K562 (cell line): Measurements from ENCODE around the gene MCL1. TPM values are rescaled to one million over a fixed set of nuclear protein-coding genes. Genes with fewer than 3 reads are reported as not detected.

ENCODE experiments used
- CTBP1 ChIP-seq: fragments of 450-650 bp; IDR thresholded peaks from 2 replicates; pipeline ENCODE4 v1.6.1; 2016; ENCODE audit warnings: borderline replicate concordance
- ZNF764 ChIP-seq: fragments of 250-450 bp; sonication (Bioruptor Pico); IDR thresholded peaks from 2 replicates; pipeline ENCODE4 v1.4.0; 2020; ENCODE audit warnings: low read depth, mild to moderate bottlenecking, moderate library complexity
- polyA plus RNA-seq, 8 experiments: library from polyadenylated mRNA; depleted of rRNA in 4 of 8; stranded (reverse) in 5 of 8; unstranded in 3 of 8; fragments of >200 nt; fragmentation: Nextera tagmentation in 2 of 8; fragmentation: Illumina TruSeq in 1 of 8; extraction: Ambion mirVana in 2 of 8; extraction: Trizol in 1 of 8; gene quantifications; 2 replicates each; pipeline versions ENCODE4 v1.2.1 to v1.2.3, GENCODE V29; 2011 to 2014; ENCODE audit warnings: inconsistent platforms in 1 of 8, missing spikeins in 1 of 8
- total RNA-seq, 7 experiments: library from RNA; depleted of rRNA in 6 of 7; stranded (reverse); fragments of >200 nt in 6 of 7; fragmentation: Illumina TruSeq in 2 of 7; extraction: Trizol in 2 of 7; gene quantifications; 2 replicates each; pipeline versions ENCODE4 v1.2.1 to v1.2.3, GENCODE V29; 2011 to 2021; ENCODE audit warnings: low replicate concordance in 1 of 7
- TF ChIP-seq, protein P1 (sequence below), 2 experiments: fragments of 450-650 bp in 1 of 2; sonication (generic) in 1 of 2; formaldehyde crosslinking in 1 of 2; IDR thresholded peaks; 2 replicates each; pipeline versions ENCODE4 v1.7.1 to v1.9.0; 2016 to 2022; ENCODE audit warnings: inconsistent platforms in 1 of 2, mild to moderate bottlenecking in 1 of 2, missing genetic modification reagents in 1 of 2

MCL1 gene
- total and polyA plus RNA-seq, 9 of the 15 experiments (the other 6 are each of a cell fraction or from before 2014, with no cell fraction given): 27.1 to 224 (median 138) TPM

DNA sequence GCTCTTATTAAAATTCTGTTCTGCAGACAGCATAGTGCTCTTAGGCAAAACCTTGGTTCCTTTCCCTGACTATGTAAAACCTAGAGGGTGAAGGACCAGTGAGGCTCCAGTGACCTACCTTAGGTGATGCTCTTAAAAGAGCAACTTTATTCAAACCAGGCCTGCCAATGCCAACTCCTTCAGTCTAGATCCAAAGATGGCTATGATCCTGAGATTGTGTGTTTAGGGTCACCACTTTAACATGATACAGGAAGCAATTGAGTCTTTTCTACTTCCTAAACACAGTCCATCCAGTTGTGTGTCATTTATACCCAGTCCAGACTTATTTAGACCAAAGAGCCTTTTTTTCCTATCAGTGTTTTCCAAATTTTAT is 10.8 kb downstream of the MCL1 start (continued):
- TF ChIP-seq, protein P1, sequence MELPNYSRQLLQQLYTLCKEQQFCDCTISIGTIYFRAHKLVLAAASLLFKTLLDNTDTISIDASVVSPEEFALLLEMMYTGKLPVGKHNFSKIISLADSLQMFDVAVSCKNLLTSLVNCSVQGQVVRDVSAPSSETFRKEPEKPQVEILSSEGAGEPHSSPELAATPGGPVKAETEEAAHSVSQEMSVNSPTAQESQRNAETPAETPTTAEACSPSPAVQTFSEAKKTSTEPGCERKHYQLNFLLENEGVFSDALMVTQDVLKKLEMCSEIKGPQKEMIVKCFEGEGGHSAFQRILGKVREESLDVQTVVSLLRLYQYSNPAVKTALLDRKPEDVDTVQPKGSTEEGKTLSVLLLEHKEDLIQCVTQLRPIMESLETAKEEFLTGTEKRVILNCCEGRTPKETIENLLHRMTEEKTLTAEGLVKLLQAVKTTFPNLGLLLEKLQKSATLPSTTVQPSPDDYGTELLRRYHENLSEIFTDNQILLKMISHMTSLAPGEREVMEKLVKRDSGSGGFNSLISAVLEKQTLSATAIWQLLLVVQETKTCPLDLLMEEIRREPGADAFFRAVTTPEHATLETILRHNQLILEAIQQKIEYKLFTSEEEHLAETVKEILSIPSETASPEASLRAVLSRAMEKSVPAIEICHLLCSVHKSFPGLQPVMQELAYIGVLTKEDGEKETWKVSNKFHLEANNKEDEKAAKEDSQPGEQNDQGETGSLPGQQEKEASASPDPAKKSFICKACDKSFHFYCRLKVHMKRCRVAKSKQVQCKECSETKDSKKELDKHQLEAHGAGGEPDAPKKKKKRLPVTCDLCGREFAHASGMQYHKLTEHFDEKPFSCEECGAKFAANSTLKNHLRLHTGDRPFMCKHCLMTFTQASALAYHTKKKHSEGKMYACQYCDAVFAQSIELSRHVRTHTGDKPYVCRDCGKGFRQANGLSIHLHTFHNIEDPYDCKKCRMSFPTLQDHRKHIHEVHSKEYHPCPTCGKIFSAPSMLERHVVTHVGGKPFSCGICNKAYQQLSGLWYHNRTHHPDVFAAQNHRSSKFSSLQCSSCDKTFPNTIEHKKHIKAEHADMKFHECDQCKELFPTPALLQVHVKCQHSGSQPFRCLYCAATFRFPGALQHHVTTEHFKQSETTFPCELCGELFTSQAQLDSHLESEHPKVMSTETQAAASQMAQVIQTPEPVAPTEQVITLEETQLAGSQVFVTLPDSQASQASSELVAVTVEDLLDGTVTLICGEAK (IDR thresholded peaks at IDR 0.05): peak; percentile 82
- TF ChIP-seq, protein P1 (CRISPR knock-in tag; IDR thresholded peaks at IDR 0.05): no peak
- TF ChIP-seq ZNF764 (CRISPR knock-in tag) (no peak), CTBP1 (0 out of 2 replicates have a peak, but pooled peaks have one; percentile 9)
